H1 (cell line): ENCODE results near the gene GPBP1. TPM values are rescaled to one million over a fixed set of nuclear protein-coding genes. Genes with fewer than 3 reads are reported as not detected.

Experiments used
- CTCF ChIA-PET: fragments of 300-600 bp; sonication (Branson Sonifier 250); formaldehyde crosslinking; loops from one replicate; lab custom pipeline; 2021; ENCODE audit not compliant: partially characterized antibody; lab: Charles Lee
- POLR2A ChIA-PET: fragments of 300-600 bp; sonication (Branson Sonifier 250); formaldehyde crosslinking; loops from one replicate; lab custom pipeline; 2021; ENCODE audit warnings: inconsistent platforms; ENCODE audit not compliant: partially characterized antibody; lab: Charles Lee
- DNase-seq, 2 experiments: peaks; one replicate each; pipeline versions ENCODE4 v3.0.0 to v3.0.0-alpha.2; 2010 to 2022; ENCODE audit warnings: low spot score in 2 of 2, low read depth in 1 of 2, mixed read lengths in 1 of 2
- FAIRE-seq: peaks from 2 replicates; lab custom pipeline; 2011; peaks lifted over from hg19 to GRCh38; lab: Jason Lieb, UNC
- H2AFZ ChIP-seq: 2 replicates; pipeline ENCODE4 v1.8.1; 2012; ENCODE audit warnings: low read length, inconsistent platforms
- H2AK5ac ChIP-seq: 2 replicates; pipeline ENCODE4 v1.6.1; 2013; ENCODE audit warnings: low read depth, low read length
- H2BK120ac ChIP-seq: replicated peaks from 2 replicates; pipeline ENCODE3; 2013; ENCODE audit warnings: low read depth, low read length, inconsistent platforms
- H2BK12ac ChIP-seq: 2 replicates; pipeline ENCODE4 v1.6.1; 2013; ENCODE audit warnings: low read depth, low read length
- H2BK15ac ChIP-seq: 2 replicates; pipeline ENCODE4 v1.6.1; 2013; ENCODE audit warnings: low read length
- H2BK20ac ChIP-seq: 2 replicates; pipeline ENCODE4 v1.6.1; 2013; ENCODE audit warnings: low read length
- H2BK5ac ChIP-seq: 2 replicates; pipeline ENCODE4 v1.6.1; 2013; ENCODE audit warnings: low read depth, low read length
- H3K14ac ChIP-seq: 2 replicates; pipeline ENCODE4 v1.6.1; 2013; ENCODE audit warnings: inconsistent platforms; ENCODE audit not compliant: insufficient read length
- H3K18ac ChIP-seq: 2 replicates; pipeline ENCODE4 v1.6.1; 2013; ENCODE audit warnings: low read length; ENCODE audit errors: extremely low read depth
- H3K23ac ChIP-seq: 2 replicates; pipeline ENCODE4 v1.6.1; 2013; ENCODE audit warnings: inconsistent platforms; ENCODE audit not compliant: insufficient read length
- H3K23me2 ChIP-seq: 2 replicates; pipeline ENCODE4 v1.6.1; 2013; ENCODE audit warnings: low read depth, low read length
- H3K27ac ChIP-seq: 2 replicates; pipeline ENCODE4 v1.6.1; 2011; ENCODE audit warnings: low read depth, low read length, inconsistent platforms
- H3K27me3 ChIP-seq, 4 experiments: replicated peaks in 1 of 4; 1 replicate in 1 of 4; 2 replicates in 3 of 4; pipeline versions ENCODE4 v1.6.1 to v1.8.1; 2011 to 2013; ENCODE audit warnings: low read length in 3 of 4, mild to moderate bottlenecking in 3 of 4, inconsistent platforms in 2 of 4, mixed read lengths in 2 of 4, moderate library complexity in 1 of 4; ENCODE audit not compliant: control insufficient read depth in 3 of 4, insufficient read depth in 3 of 4; ENCODE audit errors: extremely low read depth in 1 of 4
- H3K36me3 ChIP-seq, 4 experiments: 2 replicates each; pipeline versions ENCODE4 v1.6.1 to v1.8.1; 2011 to 2013; ENCODE audit warnings: mild to moderate bottlenecking in 4 of 4, low read length in 3 of 4, moderate library complexity in 2 of 4, control low read depth in 1 of 4, inconsistent platforms in 1 of 4; ENCODE audit not compliant: insufficient read depth in 4 of 4, control insufficient read depth in 2 of 4
- H3K4ac ChIP-seq: replicated peaks from 2 replicates; pipeline ENCODE3; 2013; ENCODE audit warnings: low read length, low read depth, mixed read lengths, inconsistent platforms; ENCODE audit not compliant: insufficient read length
- H3K4me1 ChIP-seq, 4 experiments: replicated peaks in 1 of 4; 1 replicate in 1 of 4; 2 replicates in 3 of 4; pipeline versions ENCODE4 v1.6.1 to v1.8.1; 2011 to 2013; ENCODE audit warnings: low read length in 3 of 4, inconsistent platforms in 2 of 4, mixed read lengths in 1 of 4; ENCODE audit not compliant: insufficient read depth in 4 of 4, control insufficient read depth in 3 of 4
- H3K4me2 ChIP-seq, 2 experiments: 2 replicates each; pipeline versions ENCODE4 v1.6.1 to v1.8.1; 2011 to 2013; ENCODE audit warnings: low read depth in 2 of 2, low read length in 2 of 2, control low read depth in 1 of 2, inconsistent platforms in 1 of 2, mild to moderate bottlenecking in 1 of 2; ENCODE audit not compliant: insufficient read depth in 1 of 2
- H3K4me3 ChIP-seq, 4 experiments: fragments of 200-600, 300-600 bp in 1 of 4; sonication (generic), shearing (Covaris generic), sonication (Bioruptor Twin) in 1 of 4; 2 replicates each; pipeline versions ENCODE4 v1.5.1 to v1.8.1; 2011 to 2016; ENCODE audit warnings: low read length in 4 of 4, low read depth in 3 of 4, control low read depth in 2 of 4, inconsistent platforms in 2 of 4, mild to moderate bottlenecking in 2 of 4, mixed read lengths in 1 of 4, moderate library complexity in 1 of 4; ENCODE audit not compliant: insufficient read depth in 2 of 4; ENCODE audit errors: extremely low read depth in 1 of 4
- H3K56ac ChIP-seq: replicated peaks from 2 replicates; pipeline ENCODE3; 2013; ENCODE audit warnings: low read depth, mild to moderate bottlenecking, mixed read lengths, low read length, inconsistent platforms; ENCODE audit not compliant: insufficient read length
- H3K79me1 ChIP-seq: 2 replicates; pipeline ENCODE4 v1.6.1; 2013; ENCODE audit warnings: low read depth, low read length, control low read depth
- H3K79me2 ChIP-seq, 2 experiments: 2 replicates each; pipeline versions ENCODE4 v1.6.1 to v1.8.1; 2012 to 2013; ENCODE audit warnings: low read length in 2 of 2, mild to moderate bottlenecking in 2 of 2, inconsistent platforms in 1 of 2; ENCODE audit not compliant: insufficient read depth in 2 of 2, control insufficient read depth in 1 of 2
- H3K9ac ChIP-seq, 4 experiments: replicated peaks in 1 of 4; 1 replicate in 1 of 4; 2 replicates in 3 of 4; pipeline versions ENCODE4 v1.6.1 to v1.8.1; 2011 to 2013; ENCODE audit warnings: low read depth in 3 of 4, low read length in 3 of 4, control low read depth in 2 of 4, mild to moderate bottlenecking in 2 of 4, moderate library complexity in 2 of 4, inconsistent platforms in 1 of 4; ENCODE audit errors: extremely low read depth in 1 of 4
- H3K9me3 ChIP-seq, 2 experiments: 2 replicates each; pipeline versions ENCODE4 v1.6.1 to v1.8.1; 2012 to 2013; ENCODE audit warnings: mild to moderate bottlenecking in 2 of 2, moderate library complexity in 2 of 2, control low read depth in 1 of 2, inconsistent platforms in 1 of 2, low read depth in 1 of 2, low read length in 1 of 2, mixed read lengths in 1 of 2; ENCODE audit not compliant: insufficient read depth in 2 of 2
- H4K20me1 ChIP-seq, 2 experiments: replicated peaks in 1 of 2; 2 replicates each; pipeline versions ENCODE3 to v1.8.1; 2011 to 2013; ENCODE audit warnings: inconsistent platforms in 2 of 2, low read length in 2 of 2, mild to moderate bottlenecking in 1 of 2; ENCODE audit not compliant: insufficient read depth in 2 of 2, control insufficient read depth in 1 of 2
- H4K5ac ChIP-seq: 2 replicates; pipeline ENCODE4 v1.6.1; 2013; ENCODE audit warnings: low read length, low read depth, mixed read lengths, inconsistent platforms; ENCODE audit not compliant: insufficient read length
- H4K8ac ChIP-seq: 2 replicates; pipeline ENCODE4 v1.8.0; 2013; ENCODE audit warnings: mild to moderate bottlenecking, moderate library complexity, low read length, inconsistent platforms; ENCODE audit not compliant: insufficient read depth; ENCODE audit errors: extremely low read depth
- H4K91ac ChIP-seq: replicated peaks from 2 replicates; pipeline ENCODE3; 2013; ENCODE audit warnings: low read length, mixed read lengths, inconsistent platforms; ENCODE audit not compliant: insufficient read length
- BCL11A ChIP-seq, 2 experiments: IDR thresholded peaks; one replicate each; pipeline ENCODE4 v1.6.1; 2011; ENCODE audit warnings: low read depth in 2 of 2, low read length in 2 of 2, mild to moderate bottlenecking in 2 of 2
- BRCA1 ChIP-seq: IDR thresholded peaks from 2 replicates; pipeline ENCODE4 v1.6.1; 2012; ENCODE audit warnings: low read depth, low read length, improper control_type of control experiment
- CBX5 ChIP-seq: fragments of 300-800, 300-1000 bp; sonication (generic); IDR thresholded peaks from 2 replicates; pipeline ENCODE4 v1.7.1; 2016; ENCODE audit warnings: antibody characterized with exemption, low read length, low read depth
- CEBPB ChIP-seq: IDR thresholded peaks from 2 replicates; pipeline ENCODE4 v1.6.1; 2012; ENCODE audit warnings: low read depth, low read length
- CHD1 ChIP-seq: IDR thresholded peaks from 2 replicates; pipeline ENCODE4 v1.6.1; 2012; ENCODE audit warnings: low read depth, low read length, improper control_type of control experiment
- CREB1 ChIP-seq: IDR thresholded peaks from 2 replicates; pipeline ENCODE4 v1.6.1; 2012; ENCODE audit warnings: inconsistent platforms
- EGR1 ChIP-seq: IDR thresholded peaks from 2 replicates; pipeline ENCODE4 v1.6.1; 2011; ENCODE audit warnings: low read depth, low read length, borderline replicate concordance
- GTF2F1 ChIP-seq: IDR thresholded peaks from 2 replicates; pipeline ENCODE4 v1.6.1; 2012; ENCODE audit warnings: low read depth, low read length, improper control_type of control experiment, borderline replicate concordance
- KDM5A ChIP-seq: fragments of 200-600 bp; IDR thresholded peaks from 2 replicates; pipeline ENCODE4 v1.7.1; 2012; ENCODE audit warnings: mild to moderate bottlenecking, low read length, inconsistent platforms, mixed read lengths
- POLR2A ChIP-seq, 2 experiments: IDR thresholded peaks; 1 replicate in 1 of 2; 2 replicates in 1 of 2; pipeline ENCODE4 v1.6.1; 2011; ENCODE audit warnings: low read depth in 2 of 2, low read length in 2 of 2, mild to moderate bottlenecking in 2 of 2; ENCODE audit errors: control extremely low read depth in 1 of 2
- RAD21 ChIP-seq, 2 experiments: IDR thresholded peaks in 1 of 2; conservative IDR thresholded peaks in 1 of 2; 2 replicates each; pipeline ENCODE4 v1.6.1; 2011; ENCODE audit warnings: low read depth in 2 of 2, low read length in 2 of 2, improper control_type of control experiment in 1 of 2, inconsistent platforms in 1 of 2, mild to moderate bottlenecking in 1 of 2, moderate library complexity in 1 of 2
- SIN3A ChIP-seq, 2 experiments: IDR thresholded peaks in 1 of 2; conservative IDR thresholded peaks in 1 of 2; 2 replicates each; pipeline ENCODE4 v1.6.1; 2011 to 2012; ENCODE audit warnings: low read length in 2 of 2, improper control_type of control experiment in 1 of 2, low read depth in 1 of 2, mild to moderate bottlenecking in 1 of 2
- SIRT6 ChIP-seq: IDR thresholded peaks from one replicate; pipeline ENCODE4 v1.7.1; 2012; ENCODE audit warnings: low read length, inconsistent platforms
- SP1 ChIP-seq: IDR thresholded peaks from 2 replicates; pipeline ENCODE4 v1.6.1; 2011; ENCODE audit warnings: low read depth, low read length
- TEAD4 ChIP-seq: IDR thresholded peaks from 2 replicates; pipeline ENCODE4 v1.6.1; 2012; ENCODE audit warnings: low read depth, low read length, inconsistent platforms, mixed read lengths
- polyA plus RNA-seq, 7 experiments: library from polyadenylated mRNA; depleted of rRNA in 3 of 7; stranded (reverse) in 5 of 7; unstranded in 2 of 7; fragments of >200 nt in 5 of 7; fragments of 200-250 nt in 2 of 7; gene quantifications; 1 replicate in 5 of 7; 2 replicates in 1 of 7; 4 replicates in 1 of 7; pipeline versions ENCODE4 v1.2.1 to v1.2.3, GENCODE V29; 2011 to 2013; ENCODE audit warnings: missing spikeins in 2 of 7, mixed read lengths in 2 of 7
- total RNA-seq: library from RNA; stranded (reverse); fragmentation: NEBNext Ultra II Directional; extraction: Animal tissue kit (Norgen Biotek cat#: 25700); gene quantifications from 2 replicates; pipeline ENCODE4 v1.2.1, GENCODE V29; 2021

GPBP1 gene
- total and polyA plus RNA-seq, 2 of the 8 experiments (the other 6 are each of a cell fraction or from before 2014, with no cell fraction given) = 29.2 to 108 TPM

DNA sequence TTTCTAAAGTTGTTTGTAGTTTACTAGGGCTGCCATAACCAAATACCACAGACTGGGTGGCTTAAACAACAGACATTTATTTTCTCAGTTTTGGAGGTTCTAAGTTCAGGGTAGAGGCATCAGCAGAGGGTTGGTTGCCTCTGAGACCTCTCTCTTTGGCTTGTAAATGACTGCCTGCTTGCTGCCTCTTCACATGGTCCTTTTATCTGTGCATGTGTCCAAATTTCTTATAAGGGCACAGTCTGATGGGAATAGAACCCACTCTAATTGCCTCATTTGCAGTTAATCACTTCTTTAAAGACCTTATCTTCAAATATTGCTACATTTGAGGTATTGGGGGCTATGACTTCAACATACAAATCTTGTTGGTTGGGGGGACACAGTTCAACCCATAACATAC, 36.8 kb downstream of the GPBP1 start:
- peaks cover 24 to 30% of the 10 kb centered on the region in 2 experiments for H4K20me1 ChIP-seq
- POLR2A ChIA-PET = interaction anchor here (1.8 kb wide), 1 partner anchor 37 kb away, joined by 5 read pairs; the partner anchor contains the start of gene GPBP1

More for the DNA sequence above, 36.8 kb downstream of the GPBP1 start:
- Histone ChIP-seq H4K8ac (no peak overlapping the region), H2BK5ac (no peak overlapping the region)
- TF ChIP-seq TEAD4 (no peak), SP1 (no peak), EGR1 (no peak), RAD21 (IDR thresholded peaks at IDR 0.05 in 1 of 2, conservative IDR thresholded peaks at IDR 0.05 in 1 of 2; ENCODE audit: low read depth in 2 of 2, low read length in 2 of 2) (no peak), GTF2F1 (no peak), CHD1 (no peak), CREB1 (no peak), CEBPB (no peak), BCL11A (IDR thresholded peaks at IDR 0.05; ENCODE audit: low read depth in 2 of 2, low read length in 2 of 2) (no peak), SIRT6 (no peak), KDM5A (no peak), POLR2A (IDR thresholded peaks at IDR 0.05; ENCODE audit: control extremely low read depth in 1 of 2, low read depth in 2 of 2, low read length in 2 of 2) (no peak), BRCA1 (no peak), SIN3A (conservative IDR thresholded peaks at IDR 0.05 in 1 of 2, IDR thresholded peaks at IDR 0.05 in 1 of 2; ENCODE audit: low read depth in 1 of 2, low read length in 2 of 2) (no peak), CBX5 (no peak)
- TF ChIP-seq, all 59 proteins: peak for 0
- CTCF ChIA-PET = interaction anchor here (1.6 kb wide), 1 partner anchor 9 kb away, joined by 6 read pairs; no protein-coding TSS in a partner anchor
- no peak overlapping the region for H3K18ac ChIP-seq
- no peak overlapping the region for H2BK120ac ChIP-seq
- peaks cover 0 to 15% (median 10%) of the 10 kb centered on the region in 4 experiments; a peak in 4 of 8 replicates for H3K36me3 ChIP-seq
- no peak overlapping the region for H4K91ac ChIP-seq
- H2AK5ac ChIP-seq = no peak overlapping the region
- no peaks in the 10 kb centered on the region for H3K23me2 ChIP-seq
- no peak overlapping the region for H2AFZ ChIP-seq
- no peak overlapping the region for H3K9ac ChIP-seq
- H3K4me2 ChIP-seq = no peak overlapping the region
- DNase-seq = no peak
- peaks cover 61 to 100% of the 10 kb centered on the region in 2 experiments for H3K79me2 ChIP-seq
- H3K79me1 ChIP-seq = peaks cover 5% of the 10 kb centered on the region
- no peak overlapping the region for H2BK12ac ChIP-seq
- H3K4ac ChIP-seq = no peak overlapping the region
- H3K4me3 ChIP-seq = no peak overlapping the region
- H3K23ac ChIP-seq = no peak overlapping the region
- H3K27ac ChIP-seq = no peak overlapping the region
- H3K14ac ChIP-seq = no peak overlapping the region
- no peak overlapping the region for H2BK20ac ChIP-seq
- no peaks in the 10 kb centered on the region for H3K27me3 ChIP-seq
- peaks cover 4 to 11% (median 6%) of the 10 kb centered on the region in 4 experiments; a peak in 6 of 7 replicates for H3K4me1 ChIP-seq
- H3K9me3 ChIP-seq = no peaks in the 10 kb centered on the region
- H4K5ac ChIP-seq = no peak overlapping the region
- no peak for FAIRE-seq
- no peak overlapping the region for H2BK15ac ChIP-seq
- H3K56ac ChIP-seq = no peak overlapping the region
